HepG2 (cell line): ENCODE measurements around the gene SP5. TPM values are rescaled to one million over a fixed set of nuclear protein-coding genes. Genes with fewer than 3 reads are reported as not detected.

ENCODE experiments used
- ATAC-seq: fragments of 200-7000 bp; cut with Tn5 transposase; 3 replicates; pipeline ENCODE4 v1.9.1; 2020; ENCODE audit warnings: mild to moderate bottlenecking, moderate library complexity
- BruUV-seq: library from RNA; stranded (reverse); fragments of 400-500 nt; replicated peaks from 2 replicates; lab custom pipeline; 2021; lab: Mats Ljungman, UMichigan
- CTCF ChIA-PET: fragments of 300-600 bp; formaldehyde crosslinking; extraction: SDS; loops from one replicate; lab custom pipeline; 2021; ENCODE audit warnings: low total read pairs, inconsistent platforms, low intra/inter-chr PET ratio; lab: Yijun Ruan, JAX
- POLR2A ChIA-PET: fragments of 350-600 bp; sonication (Branson Sonifier 250); formaldehyde crosslinking; loops from one replicate; lab custom pipeline; 2020; ENCODE audit warnings: antibody characterized with exemption, inconsistent platforms; lab: Yijun Ruan, JAX
- DNase-seq: peaks from one replicate; pipeline ENCODE4 v3.0.0-alpha.2; 2015; ENCODE audit warnings: low spot score
- FAIRE-seq: peaks from 3 replicates; lab custom pipeline; 2011; peaks lifted over from hg19 to GRCh38; lab: Jason Lieb, UNC
- H2AFZ ChIP-seq: one replicate; pipeline ENCODE4 v1.6.1; 2011; ENCODE audit warnings: low read length, inconsistent platforms
- H3K27ac ChIP-seq: fragments of 300-600 bp; 3 replicates; pipeline ENCODE4 v1.8.0; 2011; ENCODE audit warnings: mixed run types, mild to moderate bottlenecking, mixed read lengths, low read length, inconsistent platforms; ENCODE audit not compliant: insufficient read depth; ENCODE audit errors: extremely low read length
- H3K27me3 ChIP-seq, 2 experiments: fragments of 200-600 bp in 1 of 2; 2 replicates in 1 of 2; 3 replicates in 1 of 2; pipeline versions ENCODE4 v1.6.0 to v1.8.0; 2011; ENCODE audit warnings: low read length in 2 of 2, mild to moderate bottlenecking in 2 of 2, moderate library complexity in 2 of 2, inconsistent platforms in 1 of 2; ENCODE audit not compliant: insufficient read depth in 2 of 2, control insufficient read depth in 1 of 2
- H3K36me3 ChIP-seq, 2 experiments: fragments of 200-600 bp in 1 of 2; replicated peaks in 1 of 2; 2 replicates in 1 of 2; 3 replicates in 1 of 2; pipeline versions ENCODE4 v1.5.1 to v1.8.0; 2011; ENCODE audit warnings: low read length in 2 of 2, inconsistent platforms in 1 of 2; ENCODE audit not compliant: insufficient read depth in 2 of 2, control insufficient read depth in 1 of 2
- H3K4me1 ChIP-seq: 2 replicates; pipeline ENCODE4 v1.5.1; 2012; ENCODE audit warnings: low read length, inconsistent platforms; ENCODE audit not compliant: insufficient read depth
- H3K4me2 ChIP-seq: 2 replicates; pipeline ENCODE4 v1.6.0; 2011; ENCODE audit warnings: low read depth, low read length, inconsistent platforms
- H3K4me3 ChIP-seq, 3 experiments: fragments of 200-600 bp in 1 of 3; sonication (generic), shearing (Covaris generic) in 1 of 3; replicated peaks in 1 of 3; 2 replicates each; pipeline ENCODE4 v1.5.1; 2011 to 2016; ENCODE audit warnings: low read length in 3 of 3, inconsistent platforms in 2 of 3, low read depth in 2 of 3, mild to moderate bottlenecking in 2 of 3, control low read depth in 1 of 3, mixed read lengths in 1 of 3; ENCODE audit not compliant: insufficient read depth in 1 of 3
- H3K79me2 ChIP-seq: one replicate; pipeline ENCODE4 v1.6.1; 2011; ENCODE audit warnings: low read length, inconsistent platforms; ENCODE audit not compliant: insufficient read depth
- H3K9ac ChIP-seq: 2 replicates; pipeline ENCODE4 v1.6.0; 2011; ENCODE audit warnings: mild to moderate bottlenecking, low read depth, low read length, inconsistent platforms; ENCODE audit not compliant: insufficient read depth
- H3K9me3 ChIP-seq: 2 replicates; pipeline ENCODE4 v1.5.1; 2012; ENCODE audit warnings: mild to moderate bottlenecking, low read length
- H4K20me1 ChIP-seq: 2 replicates; pipeline ENCODE4 v1.6.0; 2011; ENCODE audit warnings: inconsistent platforms, mild to moderate bottlenecking, low read length, moderate library complexity; ENCODE audit not compliant: insufficient read depth
- EHMT2 ChIP-seq: fragments of 200-600 bp; sonication (generic); IDR thresholded peaks from 2 replicates; pipeline ENCODE4 v1.7.0; 2017; ENCODE audit warnings: antibody characterized with exemption, low read depth, low read length, borderline replicate concordance
- KMT2A ChIP-seq: sonication (generic); formaldehyde crosslinking; IDR thresholded peaks from 2 replicates; pipeline ENCODE4 v1.4.0; 2020; ENCODE audit warnings: missing genetic modification reagents
- MAFG ChIP-seq: sonication (generic); formaldehyde crosslinking; IDR thresholded peaks from 2 replicates; pipeline ENCODE4 v1.5.1; 2020; ENCODE audit warnings: mild to moderate bottlenecking, missing genetic modification reagents
- NAIF1 ChIP-seq: sonication (generic); formaldehyde crosslinking; IDR thresholded peaks from 2 replicates; pipeline ENCODE4 v1.5.0; 2020; ENCODE audit warnings: mild to moderate bottlenecking, missing genetic modification reagents, borderline replicate concordance
- NFIB ChIP-seq: sonication (generic); formaldehyde crosslinking; IDR thresholded peaks from 2 replicates; pipeline ENCODE4 v1.9.0; 2021; ENCODE audit warnings: missing genetic modification reagents, mild to moderate bottlenecking, borderline replicate concordance
- SIX1 ChIP-seq: sonication (generic); formaldehyde crosslinking; IDR thresholded peaks from 2 replicates; pipeline ENCODE4 v1.4.0; 2020; ENCODE audit warnings: missing genetic modification reagents, borderline replicate concordance
- ZFYVE20 ChIP-seq: sonication (generic); formaldehyde crosslinking; IDR thresholded peaks from 2 replicates; pipeline ENCODE4 v1.8.0; 2023; ENCODE audit warnings: low read depth, mild to moderate bottlenecking, moderate library complexity, missing genetic modification reagents, borderline replicate concordance
- ZNF335 ChIP-seq: sonication (generic); formaldehyde crosslinking; IDR thresholded peaks from 2 replicates; pipeline ENCODE4 v1.4.0; 2020; ENCODE audit warnings: missing genetic modification reagents
- ZNF563 ChIP-seq: sonication (generic); formaldehyde crosslinking; IDR thresholded peaks from 2 replicates; pipeline ENCODE4 v1.8.0; 2022; ENCODE audit warnings: mild to moderate bottlenecking, moderate library complexity, missing genetic modification reagents
- ZNF766 ChIP-seq: sonication (generic); formaldehyde crosslinking; IDR thresholded peaks from 2 replicates; pipeline ENCODE4 v1.5.0; 2020; ENCODE audit warnings: missing genetic modification reagents, borderline replicate concordance
- WGBS: methylation state at CpG from one replicate; pipeline ENCODE4 v1.1.6; 2017; ENCODE audit warnings: low lambda C conversion rate; 5-methylcytosine and 5-hydroxymethylcytosine counted together
- in situ Hi-C: cut with HindIII; loops from 2 replicates; pipeline ENCODE4 v1.10.0; 2017; ENCODE audit warnings: low pct_unique_long_range_greater_than_20kb; ENCODE audit not compliant: extremely low pct_ligation_motif_present
- intact Hi-C: fragments of 100-400 bp; cut with micrococcal nuclease; formaldehyde crosslinking; loops from one replicate; pipeline ENCODE4 v1.10.0; 2022; ENCODE audit not compliant: unreplicated experiment
- polyA plus RNA-seq, 8 experiments: library from polyadenylated mRNA; depleted of rRNA in 3 of 8; stranded (reverse) in 7 of 8; unstranded in 1 of 8; fragments of >200 nt; fragmentation: Illumina TruSeq in 4 of 8; extraction: Trizol in 4 of 8; gene quantifications; 2 replicates each; pipeline versions ENCODE4 v1.2.1 to v1.2.3, GENCODE V29; 2011 to 2016; ENCODE audit warnings: low read depth in 4 of 8, missing spikeins in 1 of 8, mixed read lengths in 1 of 8; ENCODE audit not compliant: insufficient read depth in 1 of 8
- total RNA-seq, 5 experiments: library from RNA; depleted of rRNA; stranded (reverse); fragments of >200 nt; fragmentation: Illumina TruSeq; extraction: Trizol; gene quantifications; 2 replicates each; pipeline ENCODE4 v1.2.3, GENCODE V29; 2016; ENCODE audit warnings: low read depth in 1 of 5
- TF ChIP-seq, protein P1 (sequence below): sonication (generic); formaldehyde crosslinking; conservative IDR thresholded peaks from 2 replicates; pipeline ENCODE4 v1.4.0; 2020; ENCODE audit warnings: missing genetic modification reagents
- TF ChIP-seq, protein P2 (sequence below): sonication (generic); formaldehyde crosslinking; IDR thresholded peaks from 2 replicates; pipeline ENCODE4 v1.8.1; 2022; ENCODE audit warnings: low read depth, mild to moderate bottlenecking, missing genetic modification reagents
- TF ChIP-seq, protein P3 (sequence below): sonication (generic); formaldehyde crosslinking; IDR thresholded peaks from 2 replicates; pipeline ENCODE4 v1.4.0; 2020; ENCODE audit warnings: missing genetic modification reagents

Gene SP5
- total and polyA plus RNA-seq, 2 of the 13 experiments (the other 11 are each of a cell fraction or from before 2014, with no cell fraction given): 50.8 to 119 TPM

DNA sequence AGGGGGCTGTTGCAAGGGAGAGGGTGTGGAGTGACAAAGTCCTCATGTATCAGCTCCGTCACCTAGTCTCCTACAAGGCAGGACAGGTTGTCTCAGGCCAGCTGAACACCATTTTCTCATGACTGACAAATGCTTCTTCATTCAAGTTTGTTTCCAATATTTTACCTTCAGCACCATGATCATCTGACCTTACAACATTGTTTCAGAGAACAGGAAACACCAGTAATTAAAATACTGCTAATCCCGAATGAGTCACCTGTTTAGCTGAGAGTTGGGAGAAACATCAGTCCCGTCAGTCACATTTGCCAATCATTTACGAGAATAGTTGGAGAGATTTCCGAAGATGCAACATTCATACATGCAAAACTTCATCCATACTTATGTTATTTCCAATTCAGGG lies 25.7 kb upstream of the SP5 start:
- Histone ChIP-seq H3K27ac (no peak overlapping the region), H3K4me2 (no peak overlapping the region), H3K9ac (no peak overlapping the region), H2AFZ (no peak overlapping the region), H3K4me3 (no peak overlapping the region), H3K79me2 (no peaks in the 10 kb centered on the region), H3K9me3 (no peaks in the 10 kb centered on the region), H4K20me1 (no peaks in the 10 kb centered on the region), H3K4me1 (peaks cover 3% of the 10 kb centered on the region; the same call in 1 of the 2 replicates), H3K27me3 (no peaks in the 10 kb centered on the region), H3K36me3 (no peaks in the 10 kb centered on the region)
- BruUV-seq: no TSS peak
- TF ChIP-seq SIX1 (CRISPR knock-in tag) (no peak), ZNF335 (CRISPR knock-in tag) (no peak), EHMT2 (no peak), ZNF766 (CRISPR knock-in tag) (no peak), ZNF563 (CRISPR knock-in tag) (no peak), ZFYVE20 (CRISPR knock-in tag) (no peak), MAFG (CRISPR knock-in tag) (no peak), KMT2A (CRISPR knock-in tag) (no peak), NFIB (CRISPR knock-in tag) (no peak), NAIF1 (CRISPR knock-in tag) (no peak)
- TF ChIP-seq, protein P1, sequence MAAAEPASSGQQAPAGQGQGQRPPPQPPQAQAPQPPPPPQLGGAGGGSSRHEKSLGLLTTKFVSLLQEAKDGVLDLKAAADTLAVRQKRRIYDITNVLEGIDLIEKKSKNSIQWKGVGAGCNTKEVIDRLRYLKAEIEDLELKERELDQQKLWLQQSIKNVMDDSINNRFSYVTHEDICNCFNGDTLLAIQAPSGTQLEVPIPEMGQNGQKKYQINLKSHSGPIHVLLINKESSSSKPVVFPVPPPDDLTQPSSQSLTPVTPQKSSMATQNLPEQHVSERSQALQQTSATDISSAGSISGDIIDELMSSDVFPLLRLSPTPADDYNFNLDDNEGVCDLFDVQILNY: no peak
- TF ChIP-seq, protein P2, sequence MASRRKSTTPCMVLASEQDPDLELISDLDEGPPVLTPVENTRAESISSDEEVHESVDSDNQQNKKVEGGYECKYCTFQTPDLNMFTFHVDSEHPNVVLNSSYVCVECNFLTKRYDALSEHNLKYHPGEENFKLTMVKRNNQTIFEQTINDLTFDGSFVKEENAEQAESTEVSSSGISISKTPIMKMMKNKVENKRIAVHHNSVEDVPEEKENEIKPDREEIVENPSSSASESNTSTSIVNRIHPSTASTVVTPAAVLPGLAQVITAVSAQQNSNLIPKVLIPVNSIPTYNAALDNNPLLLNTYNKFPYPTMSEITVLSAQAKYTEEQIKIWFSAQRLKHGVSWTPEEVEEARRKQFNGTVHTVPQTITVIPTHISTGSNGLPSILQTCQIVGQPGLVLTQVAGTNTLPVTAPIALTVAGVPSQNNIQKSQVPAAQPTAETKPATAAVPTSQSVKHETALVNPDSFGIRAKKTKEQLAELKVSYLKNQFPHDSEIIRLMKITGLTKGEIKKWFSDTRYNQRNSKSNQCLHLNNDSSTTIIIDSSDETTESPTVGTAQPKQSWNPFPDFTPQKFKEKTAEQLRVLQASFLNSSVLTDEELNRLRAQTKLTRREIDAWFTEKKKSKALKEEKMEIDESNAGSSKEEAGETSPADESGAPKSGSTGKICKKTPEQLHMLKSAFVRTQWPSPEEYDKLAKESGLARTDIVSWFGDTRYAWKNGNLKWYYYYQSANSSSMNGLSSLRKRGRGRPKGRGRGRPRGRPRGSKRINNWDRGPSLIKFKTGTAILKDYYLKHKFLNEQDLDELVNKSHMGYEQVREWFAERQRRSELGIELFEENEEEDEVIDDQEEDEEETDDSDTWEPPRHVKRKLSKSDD (CRISPR knock-in tag): no peak
- TF ChIP-seq, protein P3, sequence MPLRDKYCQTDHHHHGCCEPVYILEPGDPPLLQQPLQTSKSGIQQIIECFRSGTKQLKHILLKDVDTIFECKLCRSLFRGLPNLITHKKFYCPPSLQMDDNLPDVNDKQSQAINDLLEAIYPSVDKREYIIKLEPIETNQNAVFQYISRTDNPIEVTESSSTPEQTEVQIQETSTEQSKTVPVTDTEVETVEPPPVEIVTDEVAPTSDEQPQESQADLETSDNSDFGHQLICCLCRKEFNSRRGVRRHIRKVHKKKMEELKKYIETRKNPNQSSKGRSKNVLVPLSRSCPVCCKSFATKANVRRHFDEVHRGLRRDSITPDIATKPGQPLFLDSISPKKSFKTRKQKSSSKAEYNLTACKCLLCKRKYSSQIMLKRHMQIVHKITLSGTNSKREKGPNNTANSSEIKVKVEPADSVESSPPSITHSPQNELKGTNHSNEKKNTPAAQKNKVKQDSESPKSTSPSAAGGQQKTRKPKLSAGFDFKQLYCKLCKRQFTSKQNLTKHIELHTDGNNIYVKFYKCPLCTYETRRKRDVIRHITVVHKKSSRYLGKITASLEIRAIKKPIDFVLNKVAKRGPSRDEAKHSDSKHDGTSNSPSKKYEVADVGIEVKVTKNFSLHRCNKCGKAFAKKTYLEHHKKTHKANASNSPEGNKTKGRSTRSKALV (CRISPR knock-in tag): no peak
- in situ Hi-C loops (no loop called here), intact Hi-C loops (no loop called here)
- 91% methylated on average over 5 of the region's 5 CpGs for WGBS
- ATAC-seq (no peak), FAIRE-seq (no peak), DNase-seq (no peak)
- ChIA-PET POLR2A (no interaction called here), CTCF (no interaction called here)
